Endothelial cell of umbilical vein (primary cell): ENCODE data around the gene LPP. TPM values are rescaled to one million over a fixed set of nuclear protein-coding genes. Genes with fewer than 3 reads are reported as not detected.

Source experiments
- BruUV-seq: library from RNA; stranded (reverse); fragments of 400-500 nt; replicated peaks from 2 replicates; lab custom pipeline; 2021; lab: Mats Ljungman, UMichigan
- CTCF ChIA-PET: fragments of 300-600, 350-600 bp; sonication (Branson Sonifier 250); formaldehyde crosslinking; loops from one replicate; lab custom pipeline; 2021; ENCODE audit warnings: antibody characterized with exemption, inconsistent platforms; lab: Charles Lee
- POLR2A ChIA-PET: fragments of 300-600, 350-600 bp; sonication (Branson Sonifier 250); formaldehyde crosslinking; loops from one replicate; lab custom pipeline; 2021; ENCODE audit warnings: antibody characterized with exemption, inconsistent platforms; lab: Charles Lee
- DNase-seq: peaks from one replicate; pipeline ENCODE4 v3.0.0-alpha.2; 2011; ENCODE audit warnings: low read depth, low spot score
- FAIRE-seq: peaks from 2 replicates; lab custom pipeline; 2011; peaks lifted over from hg19 to GRCh38; lab: Jason Lieb, UNC
- H2AFZ ChIP-seq: 2 replicates; pipeline ENCODE4 v1.6.0; 2012; ENCODE audit warnings: low read depth, low read length, control low read depth, inconsistent platforms
- H3K27ac ChIP-seq: 2 replicates; pipeline ENCODE4 v1.5.1; 2011; ENCODE audit warnings: low read depth, mild to moderate bottlenecking, control low read depth, low read length, moderate library complexity; ENCODE audit not compliant: insufficient read depth
- H3K27me3 ChIP-seq, 2 experiments: 2 replicates each; pipeline versions ENCODE4 v1.6.0 to v1.6.1; 2011; ENCODE audit warnings: low read length in 2 of 2, mixed read lengths in 1 of 2; ENCODE audit not compliant: control insufficient read depth in 2 of 2, insufficient read depth in 2 of 2
- H3K36me3 ChIP-seq, 2 experiments: 2 replicates in 1 of 2; 3 replicates in 1 of 2; pipeline ENCODE4 v1.5.1; 2011; ENCODE audit warnings: low read length in 2 of 2, mild to moderate bottlenecking in 1 of 2, moderate library complexity in 1 of 2; ENCODE audit not compliant: control insufficient read depth in 2 of 2, insufficient read depth in 2 of 2; ENCODE audit errors: extremely low read depth in 1 of 2
- H3K4me1 ChIP-seq: 3 replicates; pipeline ENCODE4 v1.5.1; 2011; ENCODE audit warnings: mild to moderate bottlenecking, low read length; ENCODE audit not compliant: control insufficient read depth, insufficient read depth; ENCODE audit errors: extremely low read depth
- H3K4me2 ChIP-seq: 2 replicates; pipeline ENCODE4 v1.6.1; 2011; ENCODE audit warnings: low read length, control low read depth, mixed read lengths; ENCODE audit not compliant: insufficient read depth
- H3K4me3 ChIP-seq, 3 experiments: fragments of 200-600 bp in 1 of 3; sonication (generic), shearing (Covaris generic) in 1 of 3; replicated peaks in 1 of 3; 2 replicates each; pipeline ENCODE4 v1.5.1; 2011 to 2016; ENCODE audit warnings: control low read depth in 3 of 3, low read length in 3 of 3, mild to moderate bottlenecking in 2 of 3, inconsistent platforms in 1 of 3, low read depth in 1 of 3, moderate library complexity in 1 of 3; ENCODE audit not compliant: insufficient read depth in 1 of 3
- H3K79me2 ChIP-seq: 2 replicates; pipeline ENCODE4 v1.6.0; 2012; ENCODE audit warnings: low read length, inconsistent platforms; ENCODE audit not compliant: control insufficient read depth, insufficient read depth
- H3K9ac ChIP-seq: replicated peaks from 2 replicates; pipeline ENCODE3; 2011; ENCODE audit warnings: low read length, control low read depth; ENCODE audit not compliant: insufficient read depth; ENCODE audit errors: extremely low read depth
- H3K9me1 ChIP-seq: replicated peaks from 3 replicates; pipeline ENCODE4 v1.6.0; 2011; ENCODE audit warnings: mild to moderate bottlenecking, low read length; ENCODE audit not compliant: control insufficient read depth, insufficient read depth; ENCODE audit errors: extremely low read depth
- H3K9me3 ChIP-seq: replicated peaks from 2 replicates; pipeline ENCODE4 v1.5.1; 2012; ENCODE audit warnings: low read length, inconsistent platforms; ENCODE audit not compliant: control insufficient read depth, insufficient read depth
- H4K20me1 ChIP-seq: replicated peaks from 2 replicates; pipeline ENCODE3; 2011; ENCODE audit warnings: mild to moderate bottlenecking, low read length; ENCODE audit not compliant: control insufficient read depth, insufficient read depth; ENCODE audit errors: extremely low read depth
- EZH2 ChIP-seq: IDR thresholded peaks from 2 replicates; pipeline ENCODE4 v1.6.1; 2012; ENCODE audit warnings: borderline replicate concordance, low read depth, mild to moderate bottlenecking, moderate library complexity, low read length, inconsistent platforms; ENCODE audit not compliant: severe bottlenecking
- GATA2 ChIP-seq: IDR thresholded peaks from 2 replicates; pipeline ENCODE4 v1.7.0; 2011; ENCODE audit warnings: low read depth, mild to moderate bottlenecking, moderate library complexity, mixed read lengths, low read length; ENCODE audit not compliant: insufficient read length, insufficient read depth
- JUN ChIP-seq: IDR thresholded peaks from 2 replicates; pipeline ENCODE4 v1.6.1; 2011; ENCODE audit warnings: borderline replicate concordance, low read depth; ENCODE audit not compliant: insufficient read length, insufficient read depth
- MYC ChIP-seq: IDR thresholded peaks from one replicate; pipeline ENCODE4 v1.6.1; 2011; ENCODE audit warnings: mild to moderate bottlenecking, low read depth, low read length
- POLR2A ChIP-seq: IDR thresholded peaks from 2 replicates; pipeline ENCODE4 v1.6.1; 2012; ENCODE audit warnings: low read depth, mild to moderate bottlenecking, control low read depth, low read length
- dilution Hi-C: fragments of 300-500 bp; cut with MboI; formaldehyde crosslinking; loops from one replicate; pipeline ENCODE4 v1.15.0; 2019; ENCODE audit warnings: low sequenced_read_pairs; ENCODE audit not compliant: extremely low pct_ligation_motif_present
- intact Hi-C: fragments of 100-400 bp; cut with micrococcal nuclease; formaldehyde crosslinking; loops from one replicate; pipeline ENCODE4 v1.10.0; 2022
- polyA plus RNA-seq, 4 experiments: library from polyadenylated mRNA; depleted of rRNA in 3 of 4; stranded (reverse) in 3 of 4; unstranded in 1 of 4; fragments of >200 nt; gene quantifications; 2 replicates each; pipeline versions ENCODE4 v1.2.1 to v1.2.3, GENCODE V29; 2011 to 2012; ENCODE audit warnings: missing spikeins in 1 of 4
- total RNA-seq: library from RNA; stranded (reverse); gene quantifications from 2 replicates; pipeline ENCODE4 v1.2.3, GENCODE V29; 2021
- TF ChIP-seq, protein P1 (sequence below), 2 donors: IDR thresholded peaks; 1 replicate in 1 of 2; 2 replicates in 1 of 2; pipeline ENCODE4 v1.5.1; 2011; ENCODE audit warnings: low read length in 2 of 2, mild to moderate bottlenecking in 2 of 2, moderate library complexity in 2 of 2, control low read depth in 1 of 2, inconsistent platforms in 1 of 2, low read depth in 1 of 2; ENCODE audit not compliant: insufficient read depth in 1 of 2; ENCODE audit errors: extremely low read depth in 1 of 2
- TF ChIP-seq, protein P2 (sequence below): IDR thresholded peaks from 2 replicates; pipeline ENCODE4 v1.6.1; 2011; ENCODE audit not compliant: insufficient read depth, insufficient read length

LPP gene
- total and polyA plus RNA-seq, 2 donors (not counting 3 experiments of a cell fraction or from before 2014, with no cell fraction given) = 16.9 to 153 TPM

DNA sequence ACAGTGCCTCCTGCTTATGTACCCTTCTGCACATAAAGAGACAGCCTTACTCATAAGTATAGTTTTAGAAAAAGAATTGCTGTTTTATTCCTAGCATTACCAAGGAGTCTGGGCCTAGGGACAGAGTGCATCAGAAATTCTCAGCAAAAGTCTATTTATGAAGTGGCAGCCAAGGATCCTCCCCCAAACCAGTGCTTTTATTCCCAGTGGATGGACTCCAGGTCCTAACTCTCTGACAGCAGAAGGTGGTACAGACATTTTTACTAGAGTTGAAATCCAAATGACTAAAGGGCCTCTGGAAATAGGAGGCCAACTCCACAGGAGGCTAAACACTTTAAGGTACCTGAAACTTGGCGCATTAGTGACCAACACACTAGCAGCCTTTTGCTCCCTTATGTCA lies 610.7 kb downstream of the LPP start:
- no peak overlapping the region for H3K9ac ChIP-seq
- DNase-seq = no peak
- BruUV-seq = no TSS peak
- ChIA-PET POLR2A (no interaction called here), CTCF (no interaction called here)
- no peak overlapping the region for H3K4me3 ChIP-seq
- no peaks in the 10 kb centered on the region for H4K20me1 ChIP-seq
- no peak for FAIRE-seq
- intact Hi-C loops (loop anchor here (5.0 kb wide), 1 partner anchor 188 kb away; no protein-coding TSS in a partner anchor), dilution Hi-C loops (no loop called here)
- H3K27me3 ChIP-seq = no peaks in the 10 kb centered on the region
- no peaks in the 10 kb centered on the region for H3K4me1 ChIP-seq
- no peaks in the 10 kb centered on the region for H3K9me3 ChIP-seq
- H2AFZ ChIP-seq = no peak overlapping the region
- no peak overlapping the region for H3K4me2 ChIP-seq
- H3K36me3 ChIP-seq = peaks cover 0 to 2% of the 10 kb centered on the region in 2 experiments
- no peak for TF ChIP-seq GATA2
- no peak for TF ChIP-seq JUN
- no peak for TF ChIP-seq MYC
- TF ChIP-seq, protein P1, sequence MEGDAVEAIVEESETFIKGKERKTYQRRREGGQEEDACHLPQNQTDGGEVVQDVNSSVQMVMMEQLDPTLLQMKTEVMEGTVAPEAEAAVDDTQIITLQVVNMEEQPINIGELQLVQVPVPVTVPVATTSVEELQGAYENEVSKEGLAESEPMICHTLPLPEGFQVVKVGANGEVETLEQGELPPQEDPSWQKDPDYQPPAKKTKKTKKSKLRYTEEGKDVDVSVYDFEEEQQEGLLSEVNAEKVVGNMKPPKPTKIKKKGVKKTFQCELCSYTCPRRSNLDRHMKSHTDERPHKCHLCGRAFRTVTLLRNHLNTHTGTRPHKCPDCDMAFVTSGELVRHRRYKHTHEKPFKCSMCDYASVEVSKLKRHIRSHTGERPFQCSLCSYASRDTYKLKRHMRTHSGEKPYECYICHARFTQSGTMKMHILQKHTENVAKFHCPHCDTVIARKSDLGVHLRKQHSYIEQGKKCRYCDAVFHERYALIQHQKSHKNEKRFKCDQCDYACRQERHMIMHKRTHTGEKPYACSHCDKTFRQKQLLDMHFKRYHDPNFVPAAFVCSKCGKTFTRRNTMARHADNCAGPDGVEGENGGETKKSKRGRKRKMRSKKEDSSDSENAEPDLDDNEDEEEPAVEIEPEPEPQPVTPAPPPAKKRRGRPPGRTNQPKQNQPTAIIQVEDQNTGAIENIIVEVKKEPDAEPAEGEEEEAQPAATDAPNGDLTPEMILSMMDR (IDR thresholded peaks at IDR 0.05; ENCODE audit: extremely low read depth in 1 of 2, insufficient read depth in 1 of 2, low read depth in 1 of 2, low read length in 2 of 2) = no peak
- H3K27ac ChIP-seq = no peak overlapping the region
- no peaks in the 10 kb centered on the region for H3K9me1 ChIP-seq
- H3K79me2 ChIP-seq = no peaks in the 10 kb centered on the region

DNA sequence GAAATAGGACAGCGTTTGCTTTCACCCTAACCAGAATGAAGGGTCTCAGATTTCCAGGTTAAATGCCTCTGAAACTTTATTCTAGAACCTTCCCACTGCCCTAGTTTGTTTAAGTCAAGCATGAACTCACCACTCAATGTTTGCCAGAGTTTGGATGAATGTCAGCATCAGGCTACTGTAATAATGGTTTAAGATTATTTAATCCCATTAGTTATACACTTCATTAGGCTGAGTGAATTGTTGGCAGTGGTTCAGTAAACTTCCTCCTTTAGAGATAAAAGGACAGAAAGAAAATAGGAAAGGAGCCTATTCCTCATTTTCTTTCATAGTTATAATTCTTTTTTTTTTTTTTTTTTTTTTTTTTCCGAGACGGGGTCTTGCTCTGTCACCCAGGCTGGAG lies 615.9 kb downstream of the LPP start:
- no peak overlapping the region for H3K9ac ChIP-seq
- ChIA-PET CTCF (no interaction called here), POLR2A (no interaction called here)
- TF ChIP-seq EZH2 = no peak
- TF ChIP-seq, protein P2, sequence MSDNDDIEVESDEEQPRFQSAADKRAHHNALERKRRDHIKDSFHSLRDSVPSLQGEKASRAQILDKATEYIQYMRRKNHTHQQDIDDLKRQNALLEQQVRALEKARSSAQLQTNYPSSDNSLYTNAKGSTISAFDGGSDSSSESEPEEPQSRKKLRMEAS = no peak
- no peak for TF ChIP-seq POLR2A
- no peak overlapping the region for H3K4me2 ChIP-seq
- H3K4me3 ChIP-seq = no peak overlapping the region
- no peaks in the 10 kb centered on the region for H3K27me3 ChIP-seq
- H3K9me1 ChIP-seq = no peaks in the 10 kb centered on the region
- no peak overlapping the region for H2AFZ ChIP-seq
- no peaks in the 10 kb centered on the region for H3K36me3 ChIP-seq
- no peaks in the 10 kb centered on the region for H3K4me1 ChIP-seq
- H3K79me2 ChIP-seq = no peaks in the 10 kb centered on the region
- intact Hi-C loops (loop anchor here (5.0 kb wide), 1 partner anchor 182 kb away; no protein-coding TSS in a partner anchor), dilution Hi-C loops (no loop called here)
- FAIRE-seq = no peak
- DNase-seq = no peak
- no peaks in the 10 kb centered on the region for H3K9me3 ChIP-seq
- H4K20me1 ChIP-seq = no peaks in the 10 kb centered on the region
- no peak overlapping the region for H3K27ac ChIP-seq
- no TSS peak for BruUV-seq
